Measurements from ENCODE around the gene SIRT7. TPM values are rescaled to one million over a fixed set of nuclear protein-coding genes. Genes with fewer than 3 reads are reported as not detected.

Gene SIRT7
- total RNA-seq, 1 donor from 2014 or later = 30.2 TPM

- no peak overlapping the region for H3K4me3 ChIP-seq (ENCODE audit: insufficient read depth, low read depth, low read length)
- H3K36me3 ChIP-seq (ENCODE audit: insufficient read depth, low read length) = peaks cover 2% of the 10 kb centered on the region
- H3K27me3 ChIP-seq (ENCODE audit: insufficient read depth, low read length) = no peaks in the 10 kb centered on the region
- no peak for TF ChIP-seq EZH2 (IDR thresholded peaks at IDR 0.05; ENCODE audit: insufficient read depth, low read length)
- TF ChIP-seq, protein P1, sequence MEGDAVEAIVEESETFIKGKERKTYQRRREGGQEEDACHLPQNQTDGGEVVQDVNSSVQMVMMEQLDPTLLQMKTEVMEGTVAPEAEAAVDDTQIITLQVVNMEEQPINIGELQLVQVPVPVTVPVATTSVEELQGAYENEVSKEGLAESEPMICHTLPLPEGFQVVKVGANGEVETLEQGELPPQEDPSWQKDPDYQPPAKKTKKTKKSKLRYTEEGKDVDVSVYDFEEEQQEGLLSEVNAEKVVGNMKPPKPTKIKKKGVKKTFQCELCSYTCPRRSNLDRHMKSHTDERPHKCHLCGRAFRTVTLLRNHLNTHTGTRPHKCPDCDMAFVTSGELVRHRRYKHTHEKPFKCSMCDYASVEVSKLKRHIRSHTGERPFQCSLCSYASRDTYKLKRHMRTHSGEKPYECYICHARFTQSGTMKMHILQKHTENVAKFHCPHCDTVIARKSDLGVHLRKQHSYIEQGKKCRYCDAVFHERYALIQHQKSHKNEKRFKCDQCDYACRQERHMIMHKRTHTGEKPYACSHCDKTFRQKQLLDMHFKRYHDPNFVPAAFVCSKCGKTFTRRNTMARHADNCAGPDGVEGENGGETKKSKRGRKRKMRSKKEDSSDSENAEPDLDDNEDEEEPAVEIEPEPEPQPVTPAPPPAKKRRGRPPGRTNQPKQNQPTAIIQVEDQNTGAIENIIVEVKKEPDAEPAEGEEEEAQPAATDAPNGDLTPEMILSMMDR (IDR thresholded peaks at IDR 0.05; ENCODE audit: insufficient read depth, low read depth, low read length) = no peak
- H3K9ac ChIP-seq (ENCODE audit: low read length) = peak overlapping the region; percentile 33
- peak overlapping the region; percentile 87 for H3K4me3 Mint-ChIP-seq (ENCODE audit: unreplicated experiment)
- H3K27me3 Mint-ChIP-seq (ENCODE audit: low read depth, unreplicated experiment) = no peaks in the 10 kb centered on the region
- H3K4me2 ChIP-seq (ENCODE audit: low read length) = peak overlapping the region; percentile 40
- H3K4me1 Mint-ChIP-seq (ENCODE audit: low read depth, unreplicated experiment) = peaks cover 27% of the 10 kb centered on the region
- peak overlapping the region; percentile 48 for H3K27ac Mint-ChIP-seq (ENCODE audit: unreplicated experiment)
- DNase-seq (ENCODE audit: low read depth) = no peak
- no peaks in the 10 kb centered on the region for H3K9me3 Mint-ChIP-seq (ENCODE audit: unreplicated experiment)
- H3K27ac ChIP-seq (ENCODE audit: low read depth, low read length) = no peak overlapping the region
- no peak for FAIRE-seq
- H3K9me3 ChIP-seq (ENCODE audit: insufficient read depth, low read depth, low read length) = no peaks in the 10 kb centered on the region
- no peak overlapping the region for H2AFZ ChIP-seq (ENCODE audit: low read depth, low read length)
- peaks cover 75% of the 10 kb centered on the region for H3K79me2 ChIP-seq (ENCODE audit: insufficient read depth, low read length)
- H4K20me1 ChIP-seq (ENCODE audit: insufficient read depth, low read length) = peaks cover 65% of the 10 kb centered on the region
- peaks cover 30% of the 10 kb centered on the region for H3K4me1 ChIP-seq (ENCODE audit: insufficient read depth, low read length)
- H3K36me3 Mint-ChIP-seq (ENCODE audit: low read depth, unreplicated experiment) = peaks cover 7% of the 10 kb centered on the region
Observed at GRCh38 chr17:81863833-81864768, 53.9 kb downstream of the SIRT7 start.

DNA sequence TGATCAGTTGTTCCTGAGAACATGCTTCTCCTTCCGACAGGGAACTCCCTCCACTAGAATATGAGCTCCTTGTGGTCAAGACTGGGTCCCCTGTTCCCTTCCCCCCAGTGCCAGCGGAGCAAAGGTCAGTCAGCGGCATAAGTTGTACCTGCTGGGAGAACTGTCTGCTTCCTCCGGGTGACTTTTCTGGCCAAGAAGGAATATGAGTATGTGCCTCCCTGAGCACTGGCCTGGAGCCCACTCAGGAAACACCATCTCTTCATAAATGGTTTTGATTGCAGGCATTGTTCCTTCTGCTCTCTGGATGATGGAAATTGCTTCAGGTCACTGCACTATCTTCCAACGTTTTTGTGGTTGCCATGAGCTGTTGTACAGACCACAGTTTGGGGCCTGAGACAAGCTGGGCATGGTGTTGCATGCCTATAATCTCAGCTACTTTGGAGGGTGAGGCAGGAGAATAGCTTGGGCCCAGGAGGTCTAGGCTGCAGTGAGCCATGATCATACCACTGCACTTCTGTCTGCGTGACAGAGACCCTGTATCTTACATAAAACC is 54.8 kb downstream of the SIRT7 start:
- TF ChIP-seq, protein P1 (IDR thresholded peaks at IDR 0.05; ENCODE audit: insufficient read depth, low read depth, low read length) = no peak
- no peak for TF ChIP-seq EZH2 (IDR thresholded peaks at IDR 0.05; ENCODE audit: insufficient read depth, low read length)
- Mint-ChIP-seq H3K27ac (ENCODE audit: unreplicated experiment) (peak overlapping the region; percentile 78), H3K36me3 (ENCODE audit: low read depth, unreplicated experiment) (peaks cover 7% of the 10 kb centered on the region), H3K9me3 (ENCODE audit: unreplicated experiment) (no peaks in the 10 kb centered on the region), H3K4me3 (ENCODE audit: unreplicated experiment) (peak overlapping the region; percentile 87), H3K4me1 (ENCODE audit: low read depth, unreplicated experiment) (peaks cover 28% of the 10 kb centered on the region), H3K27me3 (ENCODE audit: low read depth, unreplicated experiment) (no peaks in the 10 kb centered on the region)
- no peak overlapping the region for H3K4me3 ChIP-seq (ENCODE audit: insufficient read depth, low read depth, low read length)
- no peaks in the 10 kb centered on the region for H3K9me3 ChIP-seq (ENCODE audit: insufficient read depth, low read depth, low read length)
- FAIRE-seq (no peak), DNase-seq (ENCODE audit: low read depth) (no peak)
- no peak overlapping the region for H3K27ac ChIP-seq (ENCODE audit: low read depth, low read length)
- H3K4me1 ChIP-seq (ENCODE audit: insufficient read depth, low read length) = peaks cover 32% of the 10 kb centered on the region
- peaks cover 66% of the 10 kb centered on the region for H4K20me1 ChIP-seq (ENCODE audit: insufficient read depth, low read length)
- H3K79me2 ChIP-seq (ENCODE audit: insufficient read depth, low read length) = peaks cover 80% of the 10 kb centered on the region
- peak overlapping the region; percentile 40 for H3K4me2 ChIP-seq (ENCODE audit: low read length)
- peaks cover 5% of the 10 kb centered on the region for H3K36me3 ChIP-seq (ENCODE audit: insufficient read depth, low read length)
- peak overlapping the region; percentile 33 for H3K9ac ChIP-seq (ENCODE audit: low read length)
- H3K27me3 ChIP-seq (ENCODE audit: insufficient read depth, low read length) = no peaks in the 10 kb centered on the region
- H2AFZ ChIP-seq (ENCODE audit: low read depth, low read length) = no peak overlapping the region

Other genes with a start within 250 kb of the SIRT7 start
- 38.6 and 40.4 TPM in 2 replicates for gene ARL16, start 234.4 kb downstream of the SIRT7 start, total RNA-seq
- gene HGS, start 234.2 kb downstream of the SIRT7 start, total RNA-seq = 106 and 122 TPM in 2 replicates
- gene MRPL12, start 214.8 kb downstream of the SIRT7 start, total RNA-seq = 69.9 and 71.3 TPM in 2 replicates
- gene SLC25A10, start 205.9 kb downstream of the SIRT7 start, total RNA-seq = 7.9 and 9.3 TPM in 2 replicates
- not detected in 2 replicates for gene GCGR, start 114.0 kb downstream of the SIRT7 start, total RNA-seq
- 106 and 113 TPM in 2 replicates for gene MCRIP1, start 84.9 kb downstream of the SIRT7 start, total RNA-seq
- 0.65 TPM in 1 of 2 replicates, not detected in the other for gene PPP1R27, start 83.1 kb downstream of the SIRT7 start, total RNA-seq
- gene P4HB, start 57.6 kb downstream of the SIRT7 start, total RNA-seq = 1,268 and 1,504 TPM in 2 replicates
- gene ARHGDIA, start 46.8 kb downstream of the SIRT7 start, total RNA-seq = 352 and 367 TPM in 2 replicates
- 86.4 and 110 TPM in 2 replicates for gene ALYREF, start 26.6 kb downstream of the SIRT7 start, total RNA-seq
- 104 and 113 TPM in 2 replicates for gene ANAPC11, start 26.5 kb downstream of the SIRT7 start, total RNA-seq
- 2.0 and 2.7 TPM in 2 replicates for gene NPB, start 15.9 kb downstream of the SIRT7 start, total RNA-seq
- gene PCYT2, start 6.8 kb downstream of the SIRT7 start, total RNA-seq = 26.0 and 31.6 TPM in 2 replicates
- gene MAFG, start 9.6 kb upstream of the SIRT7 start, total RNA-seq = 33.2 and 35.8 TPM in 2 replicates
- 164 and 191 TPM in 2 replicates for gene PYCR1, start 19.1 kb upstream of the SIRT7 start, total RNA-seq
- not detected in 2 replicates for gene MYADML2, start 29.1 kb upstream of the SIRT7 start, total RNA-seq
- gene NOTUM, start 43.0 kb upstream of the SIRT7 start, total RNA-seq = 0.89 and 1.7 TPM in 2 replicates
- 23.6 and 25.5 TPM in 2 replicates for gene ASPSCR1, start 59.5 kb upstream of the SIRT7 start, total RNA-seq
- gene CENPX, start 104.7 kb upstream of the SIRT7 start, total RNA-seq = 26.3 and 26.7 TPM in 2 replicates
- gene LRRC45, start 105.1 kb upstream of the SIRT7 start, total RNA-seq = 6.2 and 6.6 TPM in 2 replicates
- 40.5 and 41.3 TPM in 2 replicates for gene RAC3, start 113.5 kb upstream of the SIRT7 start, total RNA-seq
- gene DCXR, start 119.5 kb upstream of the SIRT7 start, total RNA-seq = 42.3 and 49.9 TPM in 2 replicates
- gene RFNG, start 133.6 kb upstream of the SIRT7 start, total RNA-seq = 40.2 and 41.9 TPM in 2 replicates
- 91.4 and 102 TPM in 2 replicates for gene GPS1, start 133.7 kb upstream of the SIRT7 start, total RNA-seq
- 55.1 and 59.5 TPM in 2 replicates for gene DUS1L, start 147.6 kb upstream of the SIRT7 start, total RNA-seq
- gene FASN, start 180.1 kb upstream of the SIRT7 start, total RNA-seq = 156 and 203 TPM in 2 replicates